ENCODE data around the gene RGS21.

DNA sequence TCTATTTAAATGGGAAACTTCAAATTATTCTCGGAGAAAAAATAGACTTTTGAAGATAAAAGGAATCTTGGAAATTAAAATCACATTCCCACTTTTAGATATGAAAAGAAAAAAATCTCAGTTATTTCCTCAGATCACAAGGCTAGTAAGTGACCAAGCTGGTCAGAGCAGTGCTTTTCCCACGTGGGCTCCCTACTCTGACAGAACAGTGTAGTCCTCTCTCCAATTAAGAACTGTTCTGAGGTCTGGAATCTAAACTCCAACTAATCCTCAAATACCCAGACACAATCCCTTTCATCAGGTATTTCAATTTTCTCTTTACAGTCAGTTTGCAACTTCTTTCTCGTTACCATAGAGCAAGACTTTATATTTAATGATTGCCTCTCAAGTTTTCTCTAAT, 50.6 kb downstream of the RGS21 start:
- TF ChIP-seq, protein P1, sequence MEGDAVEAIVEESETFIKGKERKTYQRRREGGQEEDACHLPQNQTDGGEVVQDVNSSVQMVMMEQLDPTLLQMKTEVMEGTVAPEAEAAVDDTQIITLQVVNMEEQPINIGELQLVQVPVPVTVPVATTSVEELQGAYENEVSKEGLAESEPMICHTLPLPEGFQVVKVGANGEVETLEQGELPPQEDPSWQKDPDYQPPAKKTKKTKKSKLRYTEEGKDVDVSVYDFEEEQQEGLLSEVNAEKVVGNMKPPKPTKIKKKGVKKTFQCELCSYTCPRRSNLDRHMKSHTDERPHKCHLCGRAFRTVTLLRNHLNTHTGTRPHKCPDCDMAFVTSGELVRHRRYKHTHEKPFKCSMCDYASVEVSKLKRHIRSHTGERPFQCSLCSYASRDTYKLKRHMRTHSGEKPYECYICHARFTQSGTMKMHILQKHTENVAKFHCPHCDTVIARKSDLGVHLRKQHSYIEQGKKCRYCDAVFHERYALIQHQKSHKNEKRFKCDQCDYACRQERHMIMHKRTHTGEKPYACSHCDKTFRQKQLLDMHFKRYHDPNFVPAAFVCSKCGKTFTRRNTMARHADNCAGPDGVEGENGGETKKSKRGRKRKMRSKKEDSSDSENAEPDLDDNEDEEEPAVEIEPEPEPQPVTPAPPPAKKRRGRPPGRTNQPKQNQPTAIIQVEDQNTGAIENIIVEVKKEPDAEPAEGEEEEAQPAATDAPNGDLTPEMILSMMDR (IDR thresholded peaks at IDR 0.05), result no peak
- TF ChIP-seq POLR2A (IDR thresholded peaks at IDR 0.05), result no peak

Measured in uterus (tissue), 2 donors.